Measurements from ENCODE around the gene VKORC1. TPM values are rescaled to one million over a fixed set of nuclear protein-coding genes. Genes with fewer than 3 reads are reported as not detected.

The VKORC1 gene
- total RNA-seq, 2 experiments from 2014 or later, result 19.0 to 19.2 TPM

- H3K4me1 ChIP-seq (ENCODE audit: insufficient read depth, low read length), result peaks cover 39% of the 10 kb centered on the region
- Mint-ChIP-seq H3K4me1 (ENCODE audit: low read depth) (peaks cover 32% of the 10 kb centered on the region), H3K27me3 (no peaks in the 10 kb centered on the region), H3K27ac (peak overlapping the region; percentile 92), H3K9me3 (no peaks in the 10 kb centered on the region), H3K4me3 (peak overlapping the region; percentile 89), H3K36me3 (ENCODE audit: low read depth) (peaks cover 69% of the 10 kb centered on the region)
- TF ChIP-seq CTCF (IDR thresholded peaks at IDR 0.05), result no peak
- POLR2A ChIA-PET, result no interaction called here
- DNase-seq (peak in 1 of 14 experiments; percentile 28), ATAC-seq (ENCODE audit: poor library complexity) (no peak)
- H3K4me3 ChIP-seq (ENCODE audit: low read length), result no peak overlapping the region
- no peaks in the 10 kb centered on the region for H3K27me3 ChIP-seq (ENCODE audit: control insufficient read depth in 1 of 2, insufficient read depth in 2 of 2, low read length in 2 of 2)
- H3K36me3 ChIP-seq (ENCODE audit: insufficient read depth, low read length), result peaks cover 51% of the 10 kb centered on the region
- intact Hi-C loops (cut with DNase I, micrococcal nuclease), result loop anchor here in 1 of 2 experiments (10.0 kb wide), 2 partner anchors 122 to 152 kb away; partner anchors contain the start of genes FBXL19 and SETD1A
- H3K27ac ChIP-seq (ENCODE audit: low read depth in 1 of 2, low read length in 2 of 2), result no peak overlapping the region
- no peaks in the 10 kb centered on the region for H3K9me3 ChIP-seq (ENCODE audit: control insufficient read depth in 1 of 2, insufficient read depth in 1 of 2, low read length in 2 of 2)
- CTCF ChIA-PET, result no interaction called here
Measured at GRCh38 chr16:31076319-31076718, 18.3 kb downstream of the VKORC1 start.

- no peak for ATAC-seq (ENCODE audit: poor library complexity)
- peaks cover 32% of the 10 kb centered on the region for H3K4me1 Mint-ChIP-seq (ENCODE audit: low read depth)
- peaks cover 56% of the 10 kb centered on the region for H3K36me3 Mint-ChIP-seq (ENCODE audit: low read depth)
- no peak for DNase-seq
- ChIA-PET CTCF (interaction anchor here (1.2 to 2.3 kb wide), 5 partner anchors 21 to 230 kb away, joined by 3 to 21 read pairs (median 7); partner anchors contain the start of genes HSD3B7 and KAT8), POLR2A (interaction anchor here (1.0 to 3.4 kb wide), 22 partner anchors 9 to 795 kb away, joined by 3 to 79 read pairs (median 8); partner anchors contain the start of genes ARMC5, FBRS, FUS and KAT8)
- intact Hi-C loops (cut with DNase I, micrococcal nuclease), result loop anchor here (1.0 to 10.0 kb wide), 10 partner anchors 20 to 793 kb away; partner anchors contain the start of genes KAT8 (in 2 of the 2), VKORC1 (in 2 of the 2), ARMC5 (in 1 of the 2) and FBXL19 (in 1 of the 2)
- no peaks in the 10 kb centered on the region for H3K9me3 ChIP-seq (ENCODE audit: control insufficient read depth in 1 of 2, insufficient read depth in 1 of 2, low read length in 2 of 2)
- no peaks in the 10 kb centered on the region for H3K9me3 Mint-ChIP-seq
- peak overlapping the region; percentile 96 for H3K4me3 ChIP-seq (ENCODE audit: low read length)
- peaks cover 36% of the 10 kb centered on the region for H3K36me3 ChIP-seq (ENCODE audit: insufficient read depth, low read length)
- peaks cover 35% of the 10 kb centered on the region for H3K4me1 ChIP-seq (ENCODE audit: insufficient read depth, low read length)
- no peaks in the 10 kb centered on the region for H3K27me3 Mint-ChIP-seq
- peak overlapping the region; percentile 89 for H3K4me3 Mint-ChIP-seq
- no peaks in the 10 kb centered on the region for H3K27me3 ChIP-seq (ENCODE audit: control insufficient read depth in 1 of 2, insufficient read depth in 2 of 2, low read length in 2 of 2)
- TF ChIP-seq CTCF (IDR thresholded peaks at IDR 0.05), result no peak
- H3K27ac Mint-ChIP-seq, result peak overlapping the region; percentile 92
- peak overlapping the region; percentile 93 to 95 for H3K27ac ChIP-seq (ENCODE audit: low read depth in 1 of 2, low read length in 2 of 2)
Measured at GRCh38 chr16:31074814-31075183, 19.8 kb downstream of the VKORC1 start.

GRCh38 chr16:31073970-31074813, 20.4 kb downstream of the VKORC1 start, which contains the start of the genes ZNF646 and ZNF668:
ZNF646 (plus strand) TSS chr16:31074422; CDS start chr16:31076325, 1,903 bp downstream.
ZNF668 (minus strand) TSS chr16:31074240; CDS start chr16:31064459, 9,781 bp downstream.
- Histone ChIP-seq H3K4me3 (ENCODE audit: low read length) (peak within 1 kb of the TSS; percentile 96), H3K36me3 (ENCODE audit: insufficient read depth, low read length) (peaks cover 30% of the 10 kb centered on the region), H3K27ac (ENCODE audit: low read depth in 1 of 2, low read length in 2 of 2) (peak within 1 kb of the TSS; percentile 93 to 95), H3K27me3 (ENCODE audit: control insufficient read depth in 1 of 2, insufficient read depth in 2 of 2, low read length in 2 of 2) (no peaks in the 10 kb centered on the region), H3K9me3 (ENCODE audit: control insufficient read depth in 1 of 2, insufficient read depth in 1 of 2, low read length in 2 of 2) (no peaks in the 10 kb centered on the region), H3K4me1 (ENCODE audit: insufficient read depth, low read length) (peaks cover 35% of the 10 kb centered on the region)
- no peaks in the 10 kb centered on the region for H3K27me3 Mint-ChIP-seq
- ChIA-PET CTCF (interaction anchor here (1.0 to 2.3 kb wide), 6 partner anchors 22 to 229 kb away, joined by 3 to 21 read pairs (median 6); partner anchors contain the start of genes HSD3B7, KAT8 and STX4), POLR2A (interaction anchor here (0.6 to 3.4 kb wide), 38 partner anchors 9 to 830 kb away, joined by 3 to 79 read pairs (median 5); partner anchors contain the start of genes ARMC5, FBRS, FBXL19 and FUS)
- peak; percentile 81 for ATAC-seq (ENCODE audit: poor library complexity)
- peak within 1 kb of the TSS; percentile 98 for H3K4me3 Mint-ChIP-seq
- peaks cover 51% of the 10 kb centered on the region for H3K36me3 Mint-ChIP-seq (ENCODE audit: low read depth)
- H3K9me3 Mint-ChIP-seq, result no peaks in the 10 kb centered on the region
- intact Hi-C loops (cut with DNase I, micrococcal nuclease), result loop anchor here (1.0 to 10.0 kb wide), 12 partner anchors 20 to 793 kb away; partner anchors contain the start of genes FBXL19 (in 2 of the 2), KAT8 (in 2 of the 2), SETD1A (in 2 of the 2) and STX4 (in 2 of the 2)
- no peak for TF ChIP-seq CTCF (IDR thresholded peaks at IDR 0.05)
- peak; percentile 94 to 100 (median 97) for DNase-seq
- H3K27ac Mint-ChIP-seq, result peak within 1 kb of the TSS; percentile 92
- H3K4me1 Mint-ChIP-seq (ENCODE audit: low read depth), result peaks cover 34% of the 10 kb centered on the region

Data from CD4-positive, alpha-beta T cell (primary cell).